ENCODE results near the gene F2RL2.

F2RL2 gene

DNA sequence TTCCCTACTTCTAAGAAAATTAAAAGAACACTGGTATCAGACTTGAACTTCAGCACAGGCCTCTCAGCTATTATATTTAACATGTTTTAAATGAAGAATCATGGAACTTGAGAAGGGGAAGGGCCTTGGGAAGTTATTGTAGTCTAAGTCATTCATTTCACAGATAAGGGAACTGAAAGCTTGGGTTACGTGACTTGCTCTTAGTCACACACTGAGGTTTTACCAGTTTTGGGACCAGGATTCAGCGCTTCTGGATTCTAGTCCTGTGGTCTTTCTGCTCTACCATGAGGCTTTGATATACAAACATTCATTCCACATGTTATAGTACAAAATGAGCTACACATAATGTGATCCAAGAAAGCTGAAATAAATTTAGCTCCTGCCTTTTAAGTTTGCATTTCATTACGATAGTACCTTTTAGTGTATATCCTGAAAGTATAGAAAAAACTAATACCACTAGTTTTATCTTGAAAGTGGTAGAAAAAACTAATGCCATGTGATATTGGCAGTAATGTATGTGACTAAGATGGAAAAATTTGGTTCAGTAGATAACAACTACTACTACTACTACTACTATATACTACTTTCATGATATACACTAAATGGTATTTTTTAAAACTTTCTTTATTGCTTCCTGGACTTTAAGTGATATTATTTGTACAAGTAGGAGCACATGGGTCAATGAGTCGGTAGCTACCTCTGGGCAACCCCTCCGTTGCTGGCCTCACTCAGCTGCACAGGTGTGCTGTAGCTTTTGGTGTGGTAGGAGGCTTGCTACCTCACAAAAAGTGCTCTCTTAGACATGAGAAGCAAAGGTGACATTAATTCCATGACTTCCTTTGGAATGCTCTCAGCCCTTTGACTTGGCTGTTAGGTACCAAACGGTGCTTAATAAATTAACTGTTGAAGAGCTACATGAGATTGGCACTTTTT is 40.7 kb downstream of the F2RL2 start:
- DNase-seq, result no peak

DNA sequence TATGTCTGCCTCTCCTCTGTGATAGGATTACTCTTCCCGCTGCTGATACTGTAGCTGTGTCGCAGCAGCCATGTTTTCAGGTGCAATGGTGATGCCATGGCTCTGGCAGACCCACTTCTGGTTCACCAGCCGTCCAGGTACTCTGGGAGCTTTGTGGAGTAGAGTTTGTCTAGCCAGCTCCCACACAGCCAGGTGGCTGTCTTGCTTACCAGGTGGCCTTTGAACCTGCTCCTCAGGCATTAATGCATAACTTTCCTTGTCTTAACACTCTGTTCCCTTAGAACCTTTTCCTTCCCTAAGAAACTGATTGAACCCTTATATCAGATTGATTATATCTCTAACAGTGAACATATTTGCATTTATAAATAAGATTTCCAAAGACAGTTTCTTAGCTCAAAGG is 42.2 kb downstream of the F2RL2 start:
- DNase-seq, result no peak

DNA sequence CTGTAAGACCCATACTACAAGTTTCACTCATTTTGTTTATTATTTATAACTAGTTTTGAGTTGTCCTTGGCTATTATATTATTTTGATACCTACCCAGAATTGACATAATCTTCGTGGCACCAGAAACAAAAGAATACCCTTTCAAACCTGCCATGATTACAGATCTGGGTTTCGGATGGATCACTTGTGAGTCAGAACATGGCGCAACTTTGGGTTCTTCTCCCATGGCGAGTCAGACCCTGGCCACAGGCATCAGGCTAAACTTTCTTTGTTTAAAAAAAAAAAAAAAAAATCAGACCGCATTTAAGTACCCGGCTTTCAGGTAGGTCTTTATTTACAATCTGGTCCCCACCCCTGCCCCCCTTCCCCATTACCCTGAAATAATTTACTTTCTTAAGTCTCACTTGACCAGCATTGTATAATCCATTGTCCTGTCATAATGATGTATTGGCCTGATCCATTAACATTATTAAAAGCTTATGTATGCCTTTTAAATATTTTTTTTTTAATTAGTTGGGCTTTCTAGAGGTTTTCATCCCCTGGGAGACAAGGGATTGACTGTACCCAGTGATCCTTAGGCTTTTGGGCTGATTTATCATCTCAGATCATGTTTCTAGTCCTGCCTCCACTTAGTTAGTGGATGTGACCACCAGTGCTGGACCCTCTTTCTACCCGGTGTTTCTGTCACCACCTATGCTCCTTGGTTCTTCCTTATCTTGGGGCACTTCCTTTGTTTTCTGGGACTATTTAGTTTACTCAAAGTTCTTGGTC is 43.9 kb downstream of the F2RL2 start:
- no peak for DNase-seq

DNA sequence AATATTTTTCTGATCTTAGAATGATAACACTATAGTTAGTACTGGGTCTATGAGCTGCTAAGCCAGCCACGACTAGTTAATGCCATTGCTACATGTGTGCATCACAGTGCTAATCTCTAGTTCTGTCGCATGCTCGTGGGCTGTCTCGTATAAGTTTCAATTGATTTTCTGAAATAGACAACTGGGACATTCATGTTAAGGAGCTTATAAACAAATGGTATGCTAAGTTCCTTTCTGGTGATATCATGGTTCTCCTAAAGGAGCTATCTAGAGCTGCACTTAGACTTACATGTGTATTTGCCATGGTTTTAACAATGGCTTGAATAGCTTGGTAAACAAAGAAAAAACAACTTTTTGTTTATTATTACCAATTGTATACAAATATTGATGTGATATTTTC is 46.2 kb downstream of the F2RL2 start:
- DNase-seq, result no peak

DNA sequence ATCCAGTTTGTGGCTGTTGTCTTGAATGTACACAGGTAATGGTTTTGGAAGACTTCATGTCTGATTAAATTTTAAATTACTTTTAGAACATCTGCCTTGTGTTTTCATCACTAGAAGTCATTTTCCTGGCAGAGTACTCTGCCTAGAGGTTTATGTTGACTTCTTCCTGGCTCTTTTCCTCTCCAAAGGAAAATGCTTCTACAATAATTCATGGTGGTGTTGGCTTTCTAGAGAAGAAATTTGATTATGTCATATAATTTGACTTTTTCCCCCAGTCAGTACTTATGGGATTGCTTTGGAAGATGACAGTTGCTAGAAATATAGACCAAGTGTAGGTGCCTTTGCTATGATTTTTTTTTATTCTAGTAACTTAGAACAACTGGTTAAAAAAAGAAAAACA is 46.8 kb downstream of the F2RL2 start:
- no peak for DNase-seq

DNA sequence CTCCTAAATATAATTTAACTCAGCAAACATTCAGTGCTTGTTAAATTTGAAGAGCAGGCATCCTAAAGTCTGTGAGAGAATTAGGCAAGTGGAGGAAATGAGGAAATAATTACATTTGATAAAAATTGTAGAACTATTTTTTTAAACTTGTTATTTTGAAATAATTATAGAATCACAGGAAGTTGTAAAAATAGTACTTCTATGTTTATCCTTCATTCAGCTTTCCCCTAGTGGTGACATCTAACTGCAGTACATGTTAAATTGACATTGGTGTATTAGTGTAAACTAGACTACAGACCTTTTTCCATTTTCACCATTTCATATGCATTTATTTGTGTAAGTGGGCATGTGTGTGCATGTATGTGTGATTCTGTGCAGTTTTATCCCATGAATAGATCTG is 51.6 kb downstream of the F2RL2 start:
- no peak for DNase-seq

DNA sequence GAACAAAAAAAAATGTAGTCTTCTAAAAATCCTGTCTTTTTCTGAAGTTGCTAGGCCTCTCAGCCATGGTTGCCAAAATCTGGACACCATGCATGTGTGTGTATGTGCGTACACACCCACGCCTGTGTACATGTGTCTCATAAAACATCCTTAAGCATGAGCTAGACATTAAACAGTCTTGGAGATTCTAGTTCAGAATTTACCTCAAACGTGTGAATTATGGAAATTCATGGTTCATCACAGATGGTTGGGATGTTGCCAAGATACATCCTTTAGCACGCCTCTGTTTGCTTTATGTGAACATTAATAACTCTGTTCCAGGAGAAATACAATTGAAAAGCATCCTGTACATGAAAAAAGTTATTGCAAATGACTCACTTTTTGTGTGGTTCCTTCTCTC is 53.0 kb downstream of the F2RL2 start:
- no peak for DNase-seq

Measured in NCI-H146 (cell line).